NCI-H2029 treated with DMSO at 0.1 percent for 48 hours (cell line): ENCODE results near the gene USH2A.

Experiments
- DNase-seq: peaks from one replicate; lab custom pipeline; 2025; lab: John Stamatoyannopoulos, UW

Gene USH2A

GRCh38 chr1:215717677-215718426, 705.4 kb downstream of the USH2A start:
- no peak for DNase-seq

DNA sequence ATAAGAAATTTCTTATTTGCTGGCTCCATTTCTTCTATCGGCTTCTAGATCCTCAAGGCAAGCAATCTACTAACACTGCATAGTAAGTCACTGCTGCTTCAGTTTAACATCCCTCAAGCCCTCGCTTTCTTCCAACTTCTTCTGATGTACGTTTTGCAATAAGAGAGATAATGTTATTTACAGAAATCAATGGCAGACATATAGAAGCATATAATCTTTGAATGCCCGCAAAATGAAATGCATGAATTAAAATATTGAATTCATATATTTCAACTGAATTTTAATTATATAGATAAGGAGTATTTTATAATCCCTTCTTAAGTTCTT, 712.4 kb downstream of the USH2A start:
- no peak for DNase-seq

- peak; percentile 32 for DNase-seq
Measured at GRCh38 chr1:215710036-215710898, 713.0 kb downstream of the USH2A start.

- DNase-seq: no peak
Measured at GRCh38 chr1:215704089-215704860, 719.0 kb downstream of the USH2A start.

DNA sequence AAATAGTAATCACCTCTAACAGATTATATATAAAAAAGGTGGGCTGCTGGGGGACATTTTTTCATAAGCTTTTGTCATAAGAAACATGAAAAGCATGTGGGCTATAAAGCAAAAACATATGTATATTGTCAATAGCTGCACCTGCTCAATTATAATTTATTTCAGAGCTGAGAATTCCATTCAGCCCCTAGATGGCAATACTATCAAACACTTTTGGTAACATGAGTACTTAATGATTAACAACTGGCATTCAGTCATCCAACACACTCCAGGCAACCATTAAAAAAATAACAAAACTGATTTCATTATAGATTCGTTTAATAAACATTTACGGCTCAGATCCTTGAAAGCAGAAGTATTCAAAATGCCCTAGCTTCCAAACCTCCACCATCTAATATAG, 741.0 kb downstream of the USH2A start:
- DNase-seq: no peak

DNA sequence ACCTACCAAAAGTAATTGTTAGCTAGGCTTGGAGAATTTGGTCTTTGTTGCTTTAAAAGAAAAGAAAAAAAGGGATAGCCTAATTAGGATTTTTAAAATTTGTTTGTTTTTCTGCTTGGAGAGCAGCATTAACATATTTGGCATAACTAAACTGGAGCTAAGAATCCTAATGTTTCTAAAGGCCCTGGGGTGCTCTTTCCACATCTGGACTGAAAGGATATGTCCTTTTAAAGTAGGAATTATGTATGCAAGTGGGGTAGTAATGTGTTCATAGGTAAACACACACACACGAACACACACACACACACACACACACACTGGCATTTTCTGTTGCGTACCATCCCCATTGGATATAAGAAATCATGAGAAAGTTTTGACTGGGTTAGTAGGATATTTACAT, 742.2 kb downstream of the USH2A start:
- no peak for DNase-seq

- no peak for DNase-seq
Measured at GRCh38 chr1:215679231-215679630, 744.0 kb downstream of the USH2A start.

DNA sequence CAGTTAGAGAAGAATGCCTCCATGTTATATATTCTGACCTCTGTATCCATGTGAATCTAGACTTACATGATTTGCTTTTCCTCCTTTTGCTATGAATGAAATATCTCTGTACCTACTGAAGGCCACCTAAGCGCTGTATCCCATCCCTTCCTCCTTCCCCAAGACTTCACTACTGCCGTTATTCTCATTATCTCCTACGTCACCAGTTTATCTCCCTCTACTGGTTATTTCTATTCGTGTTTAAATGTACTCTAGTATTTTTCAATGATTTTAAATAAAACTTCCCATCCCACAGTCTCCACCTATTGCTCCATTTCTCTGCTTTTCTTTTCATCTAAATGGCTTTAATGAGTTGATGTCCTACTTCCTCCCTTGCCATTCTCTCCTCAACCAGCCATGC, 746.1 kb downstream of the USH2A start:
- no peak for DNase-seq

DNA sequence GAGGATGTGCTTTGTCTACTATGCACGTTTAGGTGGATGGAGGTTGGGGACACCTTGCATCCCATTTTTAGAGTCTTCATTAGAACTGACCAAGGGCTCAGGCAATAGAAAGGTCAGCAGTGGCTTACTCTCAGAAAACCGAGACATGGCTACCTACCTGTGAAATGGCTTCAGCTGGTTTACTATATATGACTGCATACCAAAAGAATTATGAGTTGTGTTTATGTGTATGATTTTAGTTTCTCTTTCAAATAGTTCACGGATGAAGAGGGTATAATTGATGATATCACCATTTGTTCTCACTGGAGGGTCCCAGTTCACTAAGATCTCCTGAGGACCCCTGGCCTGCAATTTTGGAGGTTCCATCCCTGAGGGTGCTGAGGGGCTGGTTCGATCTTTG, 749.3 kb downstream of the USH2A start:
- no peak for DNase-seq

DNA sequence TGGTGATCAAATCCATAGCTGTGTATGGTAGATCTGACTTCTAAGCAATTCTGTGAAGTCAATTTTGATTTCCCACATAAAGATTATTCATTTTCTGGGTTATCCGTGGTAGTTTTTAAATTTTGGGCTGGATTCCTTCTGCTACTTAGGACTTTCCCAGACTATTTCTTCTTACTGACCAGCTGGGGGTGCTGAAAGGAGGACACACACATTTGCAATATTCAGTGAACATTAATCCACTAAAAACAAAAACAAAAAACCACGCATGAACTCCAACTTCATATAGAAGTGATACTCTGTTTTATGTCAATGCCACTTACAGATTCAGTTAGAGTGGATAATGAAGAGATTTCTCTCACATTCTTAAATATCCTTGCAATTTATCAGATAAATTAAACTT, 750.8 kb downstream of the USH2A start:
- no peak for DNase-seq

DNA sequence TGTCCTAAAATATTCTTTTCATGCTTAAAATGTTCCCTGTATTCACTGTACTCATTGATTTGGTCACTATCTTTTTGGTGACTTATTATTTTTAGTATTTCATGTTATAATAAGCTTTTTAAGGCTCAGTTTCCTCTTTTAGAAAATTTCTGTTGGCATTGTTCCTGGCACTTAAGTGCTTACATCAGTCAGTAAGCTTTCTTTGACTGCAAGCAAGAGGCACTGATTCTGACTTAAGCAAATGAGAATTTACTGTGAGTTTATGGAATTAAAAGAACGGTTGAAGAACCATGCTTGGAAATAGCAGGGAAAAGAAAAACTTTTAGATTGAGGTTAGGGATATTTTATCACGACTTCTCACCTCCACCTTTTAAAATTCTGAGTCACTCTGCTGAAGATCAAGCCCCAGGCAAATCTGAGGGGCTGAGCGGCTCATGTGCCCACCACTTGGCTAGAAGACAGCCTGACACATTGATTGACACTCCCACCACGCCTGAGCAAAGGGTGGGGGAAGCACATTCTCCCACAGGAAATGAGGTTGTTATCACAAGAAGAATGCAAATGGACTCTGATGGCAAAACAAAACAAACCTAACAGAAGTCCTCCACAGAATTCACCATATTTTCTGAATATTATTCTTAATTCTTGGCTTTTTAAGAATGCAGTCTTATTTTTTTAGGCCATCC, 753.3 kb downstream of the USH2A start:
- no peak for DNase-seq

DNA sequence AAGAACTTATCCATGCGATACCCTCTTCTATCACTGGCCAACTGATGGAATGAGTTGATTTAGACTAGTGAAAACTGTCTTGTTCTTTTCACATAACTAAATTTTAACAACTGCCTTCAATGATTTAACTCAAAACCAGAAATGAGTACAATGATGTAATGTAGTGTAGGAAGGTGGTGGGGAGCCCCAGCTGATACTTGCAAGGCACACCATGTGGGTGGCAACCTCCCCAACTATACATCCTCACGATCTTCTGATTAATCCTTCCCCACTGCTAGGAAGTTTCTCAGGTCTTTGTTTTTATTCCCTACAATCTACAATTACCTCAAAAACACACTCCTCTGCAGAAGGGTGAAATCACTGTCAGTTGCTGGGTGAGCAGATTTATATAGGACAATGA, 755.5 kb downstream of the USH2A start:
- DNase-seq: no peak

- no peak for DNase-seq
Measured at GRCh38 chr1:215665215-215665614, 758.0 kb downstream of the USH2A start.

DNA sequence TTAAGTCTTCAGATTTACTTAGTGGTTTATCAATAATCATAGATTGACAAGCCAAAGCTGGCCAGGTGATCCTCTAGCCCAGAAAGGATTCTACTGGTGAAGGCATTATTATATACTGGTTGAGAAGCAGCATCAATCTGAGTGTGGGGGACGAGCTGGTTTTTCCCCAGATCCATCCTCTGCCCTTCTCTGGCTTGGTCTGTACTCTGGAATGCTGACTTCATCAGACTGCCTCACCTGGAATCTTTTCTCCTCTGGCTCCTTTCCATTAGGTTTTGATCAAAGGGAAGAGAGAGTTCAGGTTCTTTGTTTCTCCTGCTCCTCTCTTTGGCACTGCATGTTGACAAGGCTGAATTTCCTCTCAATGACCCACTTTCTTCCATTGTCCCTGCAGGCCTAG, 762.2 kb downstream of the USH2A start:
- DNase-seq: no peak

DNA sequence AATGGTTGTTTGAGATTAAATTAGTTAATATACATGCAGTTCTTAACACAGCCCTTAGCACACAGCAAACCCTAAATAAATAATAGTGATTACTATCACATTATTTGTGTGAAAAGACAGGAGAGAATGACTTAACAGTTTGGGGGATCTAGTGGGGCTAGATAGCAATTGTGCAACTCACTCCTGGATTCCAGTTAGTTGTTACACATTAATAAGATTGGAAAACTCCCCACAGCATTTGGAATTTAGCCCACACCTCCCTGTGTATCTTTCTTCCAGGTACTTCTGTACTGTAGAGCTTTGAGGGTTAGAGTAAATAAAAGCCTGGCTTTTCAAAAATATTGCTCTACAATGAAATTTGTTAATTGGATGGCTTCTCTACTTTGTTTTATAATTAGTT, 763.0 kb downstream of the USH2A start:
- no peak for DNase-seq

- no peak for DNase-seq
Measured at GRCh38 chr1:215657047-215657446, 766.2 kb downstream of the USH2A start.

- DNase-seq: no peak
Measured at GRCh38 chr1:215652371-215652770, 770.9 kb downstream of the USH2A start.

DNA sequence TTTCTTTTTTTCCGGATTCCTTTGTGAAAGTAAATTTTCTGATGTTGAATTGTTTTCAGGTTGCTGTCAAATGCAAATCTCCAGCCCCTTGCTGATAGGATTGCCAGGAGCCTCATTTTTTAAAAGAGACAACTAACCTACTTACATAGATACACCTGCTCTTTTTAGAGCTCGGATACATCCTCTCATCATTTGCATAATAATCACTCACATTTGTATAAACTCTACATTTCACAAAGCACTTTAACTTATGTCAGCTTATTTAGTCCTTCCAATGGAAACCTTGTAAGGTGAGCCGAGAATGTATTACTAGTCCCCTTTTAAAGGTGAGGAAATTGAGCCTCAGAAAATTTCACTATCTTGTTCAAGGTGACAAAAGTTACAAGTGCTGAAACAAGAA, 771.4 kb downstream of the USH2A start:
- DNase-seq: no peak

DNA sequence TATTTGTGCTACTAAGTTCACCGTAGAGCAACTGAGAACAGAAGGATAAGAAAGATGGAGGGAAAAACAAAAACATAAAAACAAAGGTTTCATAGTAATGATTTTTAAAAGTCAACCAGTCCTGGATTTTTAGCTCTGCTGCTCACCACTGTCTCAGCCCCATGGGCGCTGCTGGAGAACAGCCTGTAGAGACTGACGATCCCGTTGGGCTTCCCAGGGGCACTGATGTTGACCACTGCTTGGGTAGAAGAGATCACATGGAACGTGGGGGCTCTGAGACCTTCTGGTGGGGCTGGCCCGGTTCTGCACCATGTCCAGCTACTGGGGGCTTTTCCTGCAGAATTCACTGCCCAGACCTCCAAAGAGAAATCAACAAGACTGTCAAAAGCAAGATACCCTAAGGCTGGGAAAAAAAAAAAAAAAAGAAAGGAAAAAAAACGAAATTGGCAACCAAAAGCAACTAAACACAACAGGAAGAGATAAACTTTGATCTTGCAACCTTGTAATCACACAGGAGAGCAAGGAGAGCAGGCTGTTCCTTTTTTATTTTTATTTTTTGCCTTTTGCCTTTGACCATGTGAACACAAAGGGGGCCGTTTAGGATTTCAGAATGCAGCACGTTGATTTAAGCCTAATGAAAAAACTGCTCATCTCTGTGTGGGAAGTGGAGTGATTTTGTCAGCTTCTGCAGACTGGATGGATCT, 772.6 kb downstream of the USH2A start:
- DNase-seq: no peak

- DNase-seq: no peak
Measured at GRCh38 chr1:215648957-215649356, 774.3 kb downstream of the USH2A start.

DNA sequence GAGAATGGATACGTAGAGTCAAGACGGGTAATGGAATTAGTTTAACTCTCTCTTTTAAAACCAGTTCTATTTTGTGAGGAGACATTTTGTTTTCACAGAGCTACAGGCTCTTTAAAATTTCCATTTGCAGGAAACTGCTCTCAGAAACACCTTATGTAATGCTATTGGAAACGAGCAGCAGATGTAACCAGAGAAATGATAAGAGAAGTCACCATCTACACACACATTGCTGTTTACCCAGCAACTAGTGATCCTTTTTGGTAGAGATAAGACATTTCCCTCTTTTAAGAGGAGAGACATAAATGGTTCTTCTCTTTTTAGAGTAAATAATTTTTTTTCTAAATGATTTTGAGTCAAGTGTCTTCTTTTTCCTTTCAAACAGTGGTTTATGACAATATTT, 775.5 kb downstream of the USH2A start:
- no peak for DNase-seq

GRCh38 chr1:215645861-215646260, 777.4 kb downstream of the USH2A start:
- DNase-seq: no peak
